Hepatocyte (in vitro differentiated cells): ENCODE data around the gene HINT3. TPM values are rescaled to one million over a fixed set of nuclear protein-coding genes. Genes with fewer than 3 reads are reported as not detected.
"Not testable (repeated sequence)": the region's sequence is repeated elsewhere in the genome, so short reads cannot be mapped to it uniquely, and the experiment has no call there.

Experiments used
- DNase-seq: peaks from one replicate; pipeline ENCODE4 v3.0.0-alpha.2; 2016; ENCODE audit warnings: low spot score
- H2AFZ ChIP-seq: fragments of 200-600 bp; sonication (generic); 2 replicates; pipeline ENCODE4 v1.6.0; 2016; ENCODE audit warnings: antibody characterized with exemption, mild to moderate bottlenecking
- H3K27ac ChIP-seq: fragments of 200-600 bp; sonication (generic); 2 replicates; pipeline ENCODE4 v1.5.1; 2016; ENCODE audit warnings: mild to moderate bottlenecking
- H3K27me3 ChIP-seq: fragments of 200-600 bp; sonication (generic); 2 replicates; pipeline ENCODE4 v1.6.1; 2016
- H3K36me3 ChIP-seq: fragments of 200-600 bp; sonication (generic); replicated peaks from 2 replicates; pipeline ENCODE4 v1.5.1; 2016; ENCODE audit warnings: low read depth; ENCODE audit not compliant: insufficient read depth
- H3K4me1 ChIP-seq: fragments of 200-600 bp; sonication (generic); 2 replicates; pipeline ENCODE4 v1.5.1; 2016; ENCODE audit warnings: mild to moderate bottlenecking, moderate library complexity; ENCODE audit not compliant: insufficient read depth
- H3K4me2 ChIP-seq: fragments of 200-600 bp; sonication (generic); 2 replicates; pipeline ENCODE4 v1.6.0; 2016
- H3K4me3 ChIP-seq: fragments of 200-600 bp; sonication (generic); 2 replicates; pipeline ENCODE4 v1.5.1; 2016; ENCODE audit warnings: mild to moderate bottlenecking
- H3K79me2 ChIP-seq: fragments of 200-600 bp; sonication (generic); 2 replicates; pipeline ENCODE4 v1.6.0; 2017; ENCODE audit warnings: mild to moderate bottlenecking
- H3K9me2 ChIP-seq: fragments of 200-600 bp; sonication (generic); replicated peaks from 2 replicates; pipeline ENCODE4 v1.6.0; 2017; ENCODE audit warnings: mild to moderate bottlenecking; ENCODE audit not compliant: insufficient read depth
- H3K9me3 ChIP-seq: fragments of 200-600 bp; sonication (generic); 2 replicates; pipeline ENCODE4 v1.5.1; 2016; ENCODE audit warnings: low read depth, mild to moderate bottlenecking
- H4K20me1 ChIP-seq: fragments of 200-600 bp; sonication (generic); 2 replicates; pipeline ENCODE4 v1.6.0; 2016; ENCODE audit warnings: mild to moderate bottlenecking; ENCODE audit not compliant: insufficient read depth, poor library complexity, severe bottlenecking
- CTCF ChIP-seq: fragments of 200-600 bp; sonication (generic); IDR thresholded peaks from 2 replicates; pipeline ENCODE4 v1.5.1; 2016; ENCODE audit warnings: antibody characterized with exemption, mild to moderate bottlenecking; ENCODE audit not compliant: poor library complexity
- EZH2 ChIP-seq: fragments of 200-600 bp; sonication (generic); IDR thresholded peaks from 2 replicates; pipeline ENCODE4 v1.6.1; 2016; ENCODE audit warnings: antibody characterized with exemption, mild to moderate bottlenecking, borderline replicate concordance
- EZH2phosphoT487 ChIP-seq: fragments of 200-600 bp; sonication (generic); IDR thresholded peaks from one replicate; pipeline ENCODE4 v1.6.1; 2018; ENCODE audit warnings: antibody characterized with exemption, mild to moderate bottlenecking, low read depth, moderate library complexity; ENCODE audit not compliant: unreplicated experiment, severe bottlenecking
- WGBS: methylation state at CpG from one replicate; pipeline ENCODE4 v1.1.6; 2016; ENCODE audit warnings: low lambda C conversion rate; ENCODE audit errors: missing lambda C conversion rate; 5-methylcytosine and 5-hydroxymethylcytosine counted together
- polyA plus RNA-seq: library from polyadenylated mRNA; unstranded; fragments of >200 nt; fragmentation: Nextera tagmentation; extraction: Ambion mirVana; gene quantifications from 2 replicates; pipeline ENCODE4 v1.2.1, GENCODE V29; 2016
- total RNA-seq: library from RNA; depleted of rRNA; stranded (reverse); fragments of >200 nt; gene quantifications from 2 replicates; pipeline ENCODE4 v1.2.3, GENCODE V29; 2014

HINT3 gene
- total and polyA plus RNA-seq, 2 experiments from 2014 or later: 15.4 to 32.9 TPM

- Histone ChIP-seq H3K4me3 (no peak overlapping the region), H3K4me1 (no peaks in the 10 kb centered on the region), H2AFZ (no peak overlapping the region), H4K20me1 (no peaks in the 10 kb centered on the region), H3K4me2 (no peak overlapping the region), H3K27ac (no peak overlapping the region), H3K27me3 (no peaks in the 10 kb centered on the region), H3K9me2 (no peaks in the 10 kb centered on the region), H3K79me2 (no peaks in the 10 kb centered on the region), H3K9me3 (no peaks in the 10 kb centered on the region), H3K36me3 (no peaks in the 10 kb centered on the region)
- DNase-seq: no peak
- WGBS: 74% methylated on average over 7 of the region's 7 CpGs
- TF ChIP-seq CTCF (no peak), EZH2phosphoT487 (no peak), EZH2 (no peak)
These were observed 28.8 kb upstream of the HINT3 start for GRCh38 chr6:125927761-125928160.

DNA sequence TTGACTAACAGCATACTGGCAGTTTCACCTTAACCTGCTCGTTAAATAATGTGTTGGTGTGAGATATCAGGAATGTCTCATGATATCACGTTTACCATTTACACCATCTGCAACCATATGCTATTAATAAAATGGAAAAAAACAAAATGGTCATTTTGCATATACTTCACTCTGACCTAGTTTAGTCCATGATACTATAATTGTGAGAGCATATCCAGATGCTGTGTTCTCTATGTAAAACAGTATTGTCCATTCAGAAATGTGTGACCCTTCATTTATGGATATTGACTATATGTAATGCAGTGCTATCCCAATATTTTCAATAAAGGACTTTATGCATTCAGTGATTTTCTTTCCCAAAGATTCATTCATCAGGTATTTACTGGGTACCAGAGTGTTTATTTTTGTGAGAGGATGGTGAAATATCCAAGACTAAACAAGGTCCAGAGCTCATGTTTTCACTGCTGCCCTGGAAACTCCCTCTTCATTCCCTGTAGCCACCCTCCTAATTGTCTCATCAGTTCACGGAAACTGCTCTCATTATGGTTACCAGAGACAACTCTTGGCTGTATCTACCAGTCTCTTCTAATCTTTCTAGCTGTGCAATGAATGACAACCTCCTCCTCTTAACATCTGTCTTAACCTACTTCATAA lies 25.7 kb upstream of the HINT3 start:
- no peak for TF ChIP-seq EZH2
- no peak for TF ChIP-seq EZH2phosphoT487
- TF ChIP-seq CTCF: no peak
- Histone ChIP-seq H3K36me3 (no peaks in the 10 kb centered on the region), H3K9me2 (no peaks in the 10 kb centered on the region), H3K27ac (no peak overlapping the region), H3K4me1 (no peaks in the 10 kb centered on the region), H3K4me2 (no peak overlapping the region), H3K9me3 (no peaks in the 10 kb centered on the region), H3K4me3 (no peak overlapping the region), H3K27me3 (no peaks in the 10 kb centered on the region), H4K20me1 (no peaks in the 10 kb centered on the region), H2AFZ (no peak overlapping the region), H3K79me2 (no peaks in the 10 kb centered on the region)
- WGBS: 88% methylated on average over 3 of the region's 3 CpGs
- DNase-seq: no peak

GRCh38 chr6:125931733-125932450 lies 24.7 kb upstream of the HINT3 start:
- no peaks in the 10 kb centered on the region for H3K9me3 ChIP-seq
- no peaks in the 10 kb centered on the region for H3K9me2 ChIP-seq
- no peaks in the 10 kb centered on the region for H3K79me2 ChIP-seq
- H3K4me3 ChIP-seq: no peak overlapping the region
- DNase-seq: no peak
- H2AFZ ChIP-seq: no peak overlapping the region
- H3K4me2 ChIP-seq: no peak overlapping the region
- H3K27ac ChIP-seq: no peak overlapping the region
- H3K36me3 ChIP-seq: no peaks in the 10 kb centered on the region
- H3K4me1 ChIP-seq: no peaks in the 10 kb centered on the region
- 96% methylated on average over 4 of the region's 4 CpGs for whole genome bisulfite sequencing
- H3K27me3 ChIP-seq: no peaks in the 10 kb centered on the region
- H4K20me1 ChIP-seq: no peaks in the 10 kb centered on the region
- no peak for TF ChIP-seq EZH2phosphoT487

GRCh38 chr6:125932451-125932795 lies 24.1 kb upstream of the HINT3 start:
- H3K4me2 ChIP-seq: no peak overlapping the region
- TF ChIP-seq EZH2phosphoT487 (no peak), CTCF (no peak), EZH2 (no peak)
- H3K27ac ChIP-seq: no peak overlapping the region

GRCh38 chr6:125935520-125935919 lies 21.1 kb upstream of the HINT3 start:
- H3K27me3 ChIP-seq, DNase-seq, H3K4me1 ChIP-seq, H3K4me2 ChIP-seq, H2AFZ ChIP-seq, H3K27ac ChIP-seq, H3K36me3 ChIP-seq, H3K9me3 ChIP-seq, H3K4me3 ChIP-seq, H3K9me2 ChIP-seq, H3K79me2 ChIP-seq, H4K20me1 ChIP-seq: not testable (repeated sequence)
- 90% methylated on average over 5 of the region's 5 CpGs for WGBS

More at GRCh38 chr6:125932451-125932795, 24.1 kb upstream of the HINT3 start:
- no peaks in the 10 kb centered on the region for H3K4me1 ChIP-seq
- H3K27me3 ChIP-seq: no peaks in the 10 kb centered on the region
- DNase-seq: no peak
- H4K20me1 ChIP-seq: no peaks in the 10 kb centered on the region
- H3K79me2 ChIP-seq: no peaks in the 10 kb centered on the region
- H2AFZ ChIP-seq: no peak overlapping the region
- H3K9me2 ChIP-seq: no peaks in the 10 kb centered on the region
- no peaks in the 10 kb centered on the region for H3K36me3 ChIP-seq
- no peak overlapping the region for H3K4me3 ChIP-seq
- no peaks in the 10 kb centered on the region for H3K9me3 ChIP-seq
